H1 (cell line): ENCODE results near the gene MYO1D. TPM values are rescaled to one million over a fixed set of nuclear protein-coding genes. Genes with fewer than 3 reads are reported as not detected.
A peak's percentile ranks its signal among the peaks of the same experiment; 100 is the strongest.

Experiments
- CTCF ChIA-PET: fragments of 300-600 bp; sonication (Branson Sonifier 250); formaldehyde crosslinking; loops from one replicate; lab custom pipeline; 2021; ENCODE audit not compliant: partially characterized antibody; lab: Charles Lee
- POLR2A ChIA-PET: fragments of 300-600 bp; sonication (Branson Sonifier 250); formaldehyde crosslinking; loops from one replicate; lab custom pipeline; 2021; ENCODE audit warnings: inconsistent platforms; ENCODE audit not compliant: partially characterized antibody; lab: Charles Lee
- DNase-seq, 2 experiments: peaks; one replicate each; pipeline versions ENCODE4 v3.0.0 to v3.0.0-alpha.2; 2010 to 2022; ENCODE audit warnings: low spot score in 2 of 2, low read depth in 1 of 2, mixed read lengths in 1 of 2
- FAIRE-seq: peaks from 2 replicates; lab custom pipeline; 2011; peaks lifted over from hg19 to GRCh38; lab: Jason Lieb, UNC
- H2AFZ ChIP-seq: 2 replicates; pipeline ENCODE4 v1.8.1; 2012; ENCODE audit warnings: low read length, inconsistent platforms
- H2AK5ac ChIP-seq: 2 replicates; pipeline ENCODE4 v1.6.1; 2013; ENCODE audit warnings: low read depth, low read length
- H2BK120ac ChIP-seq: replicated peaks from 2 replicates; pipeline ENCODE3; 2013; ENCODE audit warnings: low read depth, low read length, inconsistent platforms
- H2BK12ac ChIP-seq: 2 replicates; pipeline ENCODE4 v1.6.1; 2013; ENCODE audit warnings: low read depth, low read length
- H2BK15ac ChIP-seq: 2 replicates; pipeline ENCODE4 v1.6.1; 2013; ENCODE audit warnings: low read length
- H2BK20ac ChIP-seq: 2 replicates; pipeline ENCODE4 v1.6.1; 2013; ENCODE audit warnings: low read length
- H2BK5ac ChIP-seq: 2 replicates; pipeline ENCODE4 v1.6.1; 2013; ENCODE audit warnings: low read depth, low read length
- H3K14ac ChIP-seq: 2 replicates; pipeline ENCODE4 v1.6.1; 2013; ENCODE audit warnings: inconsistent platforms; ENCODE audit not compliant: insufficient read length
- H3K18ac ChIP-seq: 2 replicates; pipeline ENCODE4 v1.6.1; 2013; ENCODE audit warnings: low read length; ENCODE audit errors: extremely low read depth
- H3K23ac ChIP-seq: 2 replicates; pipeline ENCODE4 v1.6.1; 2013; ENCODE audit warnings: inconsistent platforms; ENCODE audit not compliant: insufficient read length
- H3K23me2 ChIP-seq: 2 replicates; pipeline ENCODE4 v1.6.1; 2013; ENCODE audit warnings: low read depth, low read length
- H3K27ac ChIP-seq: 2 replicates; pipeline ENCODE4 v1.6.1; 2011; ENCODE audit warnings: low read depth, low read length, inconsistent platforms
- H3K27me3 ChIP-seq, 4 experiments: replicated peaks in 1 of 4; 1 replicate in 1 of 4; 2 replicates in 3 of 4; pipeline versions ENCODE4 v1.6.1 to v1.8.1; 2011 to 2013; ENCODE audit warnings: low read length in 3 of 4, mild to moderate bottlenecking in 3 of 4, inconsistent platforms in 2 of 4, mixed read lengths in 2 of 4, moderate library complexity in 1 of 4; ENCODE audit not compliant: control insufficient read depth in 3 of 4, insufficient read depth in 3 of 4; ENCODE audit errors: extremely low read depth in 1 of 4
- H3K36me3 ChIP-seq, 4 experiments: 2 replicates each; pipeline versions ENCODE4 v1.6.1 to v1.8.1; 2011 to 2013; ENCODE audit warnings: mild to moderate bottlenecking in 4 of 4, low read length in 3 of 4, moderate library complexity in 2 of 4, control low read depth in 1 of 4, inconsistent platforms in 1 of 4; ENCODE audit not compliant: insufficient read depth in 4 of 4, control insufficient read depth in 2 of 4
- H3K4ac ChIP-seq: replicated peaks from 2 replicates; pipeline ENCODE3; 2013; ENCODE audit warnings: low read length, low read depth, mixed read lengths, inconsistent platforms; ENCODE audit not compliant: insufficient read length
- H3K4me1 ChIP-seq, 4 experiments: replicated peaks in 1 of 4; 1 replicate in 1 of 4; 2 replicates in 3 of 4; pipeline versions ENCODE4 v1.6.1 to v1.8.1; 2011 to 2013; ENCODE audit warnings: low read length in 3 of 4, inconsistent platforms in 2 of 4, mixed read lengths in 1 of 4; ENCODE audit not compliant: insufficient read depth in 4 of 4, control insufficient read depth in 3 of 4
- H3K4me2 ChIP-seq, 2 experiments: 2 replicates each; pipeline versions ENCODE4 v1.6.1 to v1.8.1; 2011 to 2013; ENCODE audit warnings: low read depth in 2 of 2, low read length in 2 of 2, control low read depth in 1 of 2, inconsistent platforms in 1 of 2, mild to moderate bottlenecking in 1 of 2; ENCODE audit not compliant: insufficient read depth in 1 of 2
- H3K4me3 ChIP-seq, 4 experiments: fragments of 200-600, 300-600 bp in 1 of 4; sonication (generic), shearing (Covaris generic), sonication (Bioruptor Twin) in 1 of 4; 2 replicates each; pipeline versions ENCODE4 v1.5.1 to v1.8.1; 2011 to 2016; ENCODE audit warnings: low read length in 4 of 4, low read depth in 3 of 4, control low read depth in 2 of 4, inconsistent platforms in 2 of 4, mild to moderate bottlenecking in 2 of 4, mixed read lengths in 1 of 4, moderate library complexity in 1 of 4; ENCODE audit not compliant: insufficient read depth in 2 of 4; ENCODE audit errors: extremely low read depth in 1 of 4
- H3K56ac ChIP-seq: replicated peaks from 2 replicates; pipeline ENCODE3; 2013; ENCODE audit warnings: low read depth, mild to moderate bottlenecking, mixed read lengths, low read length, inconsistent platforms; ENCODE audit not compliant: insufficient read length
- H3K79me1 ChIP-seq: 2 replicates; pipeline ENCODE4 v1.6.1; 2013; ENCODE audit warnings: low read depth, low read length, control low read depth
- H3K79me2 ChIP-seq, 2 experiments: 2 replicates each; pipeline versions ENCODE4 v1.6.1 to v1.8.1; 2012 to 2013; ENCODE audit warnings: low read length in 2 of 2, mild to moderate bottlenecking in 2 of 2, inconsistent platforms in 1 of 2; ENCODE audit not compliant: insufficient read depth in 2 of 2, control insufficient read depth in 1 of 2
- H3K9ac ChIP-seq, 4 experiments: replicated peaks in 1 of 4; 1 replicate in 1 of 4; 2 replicates in 3 of 4; pipeline versions ENCODE4 v1.6.1 to v1.8.1; 2011 to 2013; ENCODE audit warnings: low read depth in 3 of 4, low read length in 3 of 4, control low read depth in 2 of 4, mild to moderate bottlenecking in 2 of 4, moderate library complexity in 2 of 4, inconsistent platforms in 1 of 4; ENCODE audit errors: extremely low read depth in 1 of 4
- H3K9me3 ChIP-seq, 2 experiments: 2 replicates each; pipeline versions ENCODE4 v1.6.1 to v1.8.1; 2012 to 2013; ENCODE audit warnings: mild to moderate bottlenecking in 2 of 2, moderate library complexity in 2 of 2, control low read depth in 1 of 2, inconsistent platforms in 1 of 2, low read depth in 1 of 2, low read length in 1 of 2, mixed read lengths in 1 of 2; ENCODE audit not compliant: insufficient read depth in 2 of 2
- H4K20me1 ChIP-seq, 2 experiments: replicated peaks in 1 of 2; 2 replicates each; pipeline versions ENCODE3 to v1.8.1; 2011 to 2013; ENCODE audit warnings: inconsistent platforms in 2 of 2, low read length in 2 of 2, mild to moderate bottlenecking in 1 of 2; ENCODE audit not compliant: insufficient read depth in 2 of 2, control insufficient read depth in 1 of 2
- H4K5ac ChIP-seq: 2 replicates; pipeline ENCODE4 v1.6.1; 2013; ENCODE audit warnings: low read length, low read depth, mixed read lengths, inconsistent platforms; ENCODE audit not compliant: insufficient read length
- H4K8ac ChIP-seq: 2 replicates; pipeline ENCODE4 v1.8.0; 2013; ENCODE audit warnings: mild to moderate bottlenecking, moderate library complexity, low read length, inconsistent platforms; ENCODE audit not compliant: insufficient read depth; ENCODE audit errors: extremely low read depth
- H4K91ac ChIP-seq: replicated peaks from 2 replicates; pipeline ENCODE3; 2013; ENCODE audit warnings: low read length, mixed read lengths, inconsistent platforms; ENCODE audit not compliant: insufficient read length
- CBX5 ChIP-seq: fragments of 300-800, 300-1000 bp; sonication (generic); IDR thresholded peaks from 2 replicates; pipeline ENCODE4 v1.7.1; 2016; ENCODE audit warnings: antibody characterized with exemption, low read length, low read depth
- KDM4A ChIP-seq: IDR thresholded peaks from one replicate; pipeline ENCODE4 v1.7.1; 2012; ENCODE audit warnings: low read depth, mild to moderate bottlenecking, moderate library complexity, low read length, inconsistent platforms; ENCODE audit not compliant: severe bottlenecking
- WGBS, 2 experiments: shearing (Covaris generic) in 1 of 2; methylation state at CpG; one replicate each; pipeline versions ENCODE4 v1.1.6 to v1.1.7; 2013 to 2015; ENCODE audit warnings: low lambda C conversion rate in 2 of 2, mixed read lengths in 2 of 2, inconsistent platforms in 1 of 2, low coverage in 1 of 2, missing lambda C conversion rate in 1 of 2; ENCODE audit not compliant: insufficient replicate concordance in 2 of 2, insufficient coverage in 1 of 2, insufficient read length in 1 of 2; ENCODE audit errors: extremely low coverage in 1 of 2, missing lambda C conversion rate in 1 of 2; 5-methylcytosine and 5-hydroxymethylcytosine counted together
- polyA plus RNA-seq, 7 experiments: library from polyadenylated mRNA; depleted of rRNA in 3 of 7; stranded (reverse) in 5 of 7; unstranded in 2 of 7; fragments of >200 nt in 5 of 7; fragments of 200-250 nt in 2 of 7; gene quantifications; 1 replicate in 5 of 7; 2 replicates in 1 of 7; 4 replicates in 1 of 7; pipeline versions ENCODE4 v1.2.1 to v1.2.3, GENCODE V29; 2011 to 2013; ENCODE audit warnings: missing spikeins in 2 of 7, mixed read lengths in 2 of 7
- total RNA-seq: library from RNA; stranded (reverse); fragmentation: NEBNext Ultra II Directional; extraction: Animal tissue kit (Norgen Biotek cat#: 25700); gene quantifications from 2 replicates; pipeline ENCODE4 v1.2.1, GENCODE V29; 2021

Gene MYO1D
- total and polyA plus RNA-seq, 2 of the 8 experiments (the other 6 are each of a cell fraction or from before 2014, with no cell fraction given), result 6.5 to 25.4 TPM

GRCh38 chr17:32917842-32918241, 40.9 kb upstream of the MYO1D start:
- no peak overlapping the region for H3K4ac ChIP-seq
- H4K91ac ChIP-seq, result peak overlapping the region; percentile 48
- H2BK12ac ChIP-seq, result no peak overlapping the region
- no peak overlapping the region for H2AK5ac ChIP-seq
- H3K23ac ChIP-seq, result no peak overlapping the region
- no peak overlapping the region for H3K18ac ChIP-seq
- H4K20me1 ChIP-seq, result no peaks in the 10 kb centered on the region
- no peak overlapping the region for H4K8ac ChIP-seq
- no peak overlapping the region for H2BK120ac ChIP-seq
- no peaks in the 10 kb centered on the region for H3K23me2 ChIP-seq
- H2BK15ac ChIP-seq, result no peak overlapping the region
- H3K9ac ChIP-seq, result no peak overlapping the region
- no peak overlapping the region for H3K27ac ChIP-seq
- no peak overlapping the region for H3K56ac ChIP-seq
- no peaks in the 10 kb centered on the region for H3K27me3 ChIP-seq
- TF ChIP-seq CBX5, result no peak
- TF ChIP-seq KDM4A, result no peak
- 46% methylated on average over 5 of the region's 5 CpGs; no CpG with 5 or more reads in 1 of the 2 experiments for WGBS, 2 experiments
- H2BK5ac ChIP-seq, result no peak overlapping the region
- H3K79me1 ChIP-seq, result no peaks in the 10 kb centered on the region
- H3K79me2 ChIP-seq, result no peaks in the 10 kb centered on the region
- H3K4me2 ChIP-seq, result peak overlapping the region; percentile 30 to 45
- no peak overlapping the region for H2BK20ac ChIP-seq
- ChIA-PET POLR2A (interaction anchor here (0.8 kb wide), 2 partner anchors 11 to 15 kb away, joined by 3 to 5 read pairs; no protein-coding TSS in a partner anchor), CTCF (interaction anchor here (0.8 to 2.1 kb wide), 4 partner anchors 8 to 131 kb away, joined by 3 to 6 read pairs (median 4); no protein-coding TSS in a partner anchor)
- no peaks in the 10 kb centered on the region for H3K36me3 ChIP-seq
- H3K14ac ChIP-seq, result no peak overlapping the region
- peaks cover 0 to 12% (median 3%) of the 10 kb centered on the region in 4 experiments; a peak in 5 of 7 replicates for H3K4me1 ChIP-seq
- DNase-seq (no peak), FAIRE-seq (peak; percentile 77)
- H3K4me3 ChIP-seq, result no peak overlapping the region
- no peak overlapping the region for H4K5ac ChIP-seq
- no peaks in the 10 kb centered on the region for H3K9me3 ChIP-seq
- H2AFZ ChIP-seq, result no peak overlapping the region
